ENCODE data around the gene ETS1.

ETS1 gene

GRCh38 chr11:128517451-128518230, 69.7 kb downstream of the ETS1 start:
- DNase-seq (ENCODE audit: extremely low read depth, low read depth) = no peak
- peak overlapping the region; percentile 84 for H3K4me3 ChIP-seq (replicated peaks; ENCODE audit: low read depth, low read length)

GRCh38 chr11:128516886-128517285, 70.5 kb downstream of the ETS1 start:
- TF ChIP-seq CTCF (IDR thresholded peaks at IDR 0.05; ENCODE audit: low read depth, low read length, missing control alignments) = no peak
- DNase-seq (ENCODE audit: extremely low read depth, low read depth) = no peak
- H3K4me3 ChIP-seq (replicated peaks; ENCODE audit: low read depth, low read length) = peak overlapping the region; percentile 84; the same call in 1 of the 2 replicates

More at GRCh38 chr11:128517451-128518230, 69.7 kb downstream of the ETS1 start:
- no peak for TF ChIP-seq CTCF (IDR thresholded peaks at IDR 0.05; ENCODE audit: low read depth, low read length, missing control alignments)

- no peak overlapping the region for H3K4me3 ChIP-seq (replicated peaks; ENCODE audit: low read depth, low read length)
- no peak for TF ChIP-seq CTCF (IDR thresholded peaks at IDR 0.05; ENCODE audit: low read depth, low read length, missing control alignments)
- no peak for DNase-seq (ENCODE audit: extremely low read depth, low read depth)
These were observed 71.3 kb downstream of the ETS1 start for GRCh38 chr11:128515826-128516778.

- no peak for TF ChIP-seq CTCF (IDR thresholded peaks at IDR 0.05; ENCODE audit: low read depth, low read length, missing control alignments)
- no peak overlapping the region for H3K4me3 ChIP-seq (replicated peaks; ENCODE audit: low read depth, low read length)
- no peak for DNase-seq (ENCODE audit: extremely low read depth, low read depth)
These were observed 72.3 kb downstream of the ETS1 start for GRCh38 chr11:128515086-128515485.

- TF ChIP-seq CTCF (IDR thresholded peaks at IDR 0.05; ENCODE audit: low read depth, low read length, missing control alignments) = no peak
- no peak overlapping the region for H3K4me3 ChIP-seq (replicated peaks; ENCODE audit: low read depth, low read length)
- no peak for DNase-seq (ENCODE audit: extremely low read depth, low read depth)
These were observed 73.3 kb downstream of the ETS1 start for GRCh38 chr11:128513915-128514681.

- DNase-seq (ENCODE audit: extremely low read depth, low read depth) = no peak
- no peak overlapping the region for H3K4me3 ChIP-seq (replicated peaks; ENCODE audit: low read depth, low read length)
- no peak for TF ChIP-seq CTCF (IDR thresholded peaks at IDR 0.05; ENCODE audit: low read depth, low read length, missing control alignments)
These were observed 74.8 kb downstream of the ETS1 start for GRCh38 chr11:128512474-128512996.

Data from HFF-Myc (cell line).